HG03097 (cell line): ENCODE results near the gene CERS1.

Experiments used
- ATAC-seq: cut with Tn5 transposase; IDR thresholded peaks from one replicate; pipeline ENCODE4 v1.9.1; 2021; ENCODE audit not compliant: unreplicated experiment, low FRiP score

Gene CERS1

GRCh38 chr19:18899624-18900560, 3.9 kb upstream of the CERS1 start:
- ATAC-seq: no peak

DNA sequence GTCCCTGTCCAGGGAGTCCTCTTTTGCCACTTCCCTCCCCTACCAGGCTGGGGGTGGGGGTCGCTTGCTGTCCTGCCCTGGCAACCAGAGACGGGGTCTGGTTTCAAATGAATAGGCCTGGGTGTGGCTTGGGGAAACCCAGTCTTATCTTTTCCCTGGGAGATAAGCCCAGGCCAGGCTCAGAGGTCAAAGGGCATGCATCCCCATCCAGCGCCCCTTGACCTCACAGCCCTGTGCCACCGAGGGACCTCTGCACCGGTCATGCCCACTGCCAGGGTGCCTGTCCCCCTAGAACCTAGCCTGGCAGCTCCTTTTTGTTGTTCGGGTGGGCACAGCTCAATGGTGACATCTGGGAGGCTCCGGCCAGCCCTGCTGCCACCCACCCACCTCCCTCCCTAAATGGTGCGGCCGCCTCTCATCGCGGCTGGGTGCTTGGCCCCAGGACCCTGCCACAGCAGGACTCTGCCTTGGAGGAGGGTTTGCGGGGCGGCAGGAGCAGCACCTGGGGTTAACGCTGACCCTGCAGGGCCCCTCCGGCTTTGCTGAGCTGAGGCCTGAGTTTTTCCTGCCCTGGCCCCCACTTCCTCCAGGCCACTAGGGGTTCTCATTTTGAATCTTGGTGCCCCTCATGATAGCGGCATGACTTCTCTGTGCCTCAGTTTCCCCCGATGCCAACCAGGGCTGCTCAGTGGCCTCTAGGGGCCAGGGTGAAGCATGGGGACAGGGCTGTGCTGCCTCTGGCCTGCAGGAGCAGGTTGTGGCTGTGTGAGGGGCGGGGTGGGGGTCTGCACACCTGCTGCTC, 2.9 kb upstream of the CERS1 start:
- no peak for ATAC-seq

DNA sequence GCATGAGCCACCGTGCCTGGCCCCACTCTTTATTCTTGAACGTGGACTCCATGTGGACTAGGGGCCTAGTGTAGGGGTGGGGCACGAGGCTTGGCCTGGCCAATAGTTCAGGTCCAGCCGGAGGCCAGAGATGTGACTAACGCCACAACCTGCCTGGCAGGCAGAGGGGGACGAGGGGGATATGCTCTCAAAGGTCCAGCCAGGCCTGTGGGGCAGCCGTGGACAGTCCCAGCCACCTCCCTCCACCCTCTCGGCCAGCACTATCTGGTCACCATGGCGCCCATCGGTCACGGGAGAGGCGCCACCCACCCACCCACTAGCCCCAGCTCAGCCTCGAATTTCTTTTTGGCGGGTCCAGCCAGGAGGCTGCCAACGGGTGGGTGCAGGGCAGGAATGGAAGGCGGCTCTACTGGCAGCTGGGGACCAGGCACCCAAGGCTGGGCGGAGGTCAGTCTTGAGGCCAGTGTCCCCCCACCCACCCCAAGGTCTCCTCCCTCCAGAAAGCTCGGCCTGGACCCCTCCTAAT, 2.2 kb upstream of the CERS1 start:
- ATAC-seq: no peak

DNA sequence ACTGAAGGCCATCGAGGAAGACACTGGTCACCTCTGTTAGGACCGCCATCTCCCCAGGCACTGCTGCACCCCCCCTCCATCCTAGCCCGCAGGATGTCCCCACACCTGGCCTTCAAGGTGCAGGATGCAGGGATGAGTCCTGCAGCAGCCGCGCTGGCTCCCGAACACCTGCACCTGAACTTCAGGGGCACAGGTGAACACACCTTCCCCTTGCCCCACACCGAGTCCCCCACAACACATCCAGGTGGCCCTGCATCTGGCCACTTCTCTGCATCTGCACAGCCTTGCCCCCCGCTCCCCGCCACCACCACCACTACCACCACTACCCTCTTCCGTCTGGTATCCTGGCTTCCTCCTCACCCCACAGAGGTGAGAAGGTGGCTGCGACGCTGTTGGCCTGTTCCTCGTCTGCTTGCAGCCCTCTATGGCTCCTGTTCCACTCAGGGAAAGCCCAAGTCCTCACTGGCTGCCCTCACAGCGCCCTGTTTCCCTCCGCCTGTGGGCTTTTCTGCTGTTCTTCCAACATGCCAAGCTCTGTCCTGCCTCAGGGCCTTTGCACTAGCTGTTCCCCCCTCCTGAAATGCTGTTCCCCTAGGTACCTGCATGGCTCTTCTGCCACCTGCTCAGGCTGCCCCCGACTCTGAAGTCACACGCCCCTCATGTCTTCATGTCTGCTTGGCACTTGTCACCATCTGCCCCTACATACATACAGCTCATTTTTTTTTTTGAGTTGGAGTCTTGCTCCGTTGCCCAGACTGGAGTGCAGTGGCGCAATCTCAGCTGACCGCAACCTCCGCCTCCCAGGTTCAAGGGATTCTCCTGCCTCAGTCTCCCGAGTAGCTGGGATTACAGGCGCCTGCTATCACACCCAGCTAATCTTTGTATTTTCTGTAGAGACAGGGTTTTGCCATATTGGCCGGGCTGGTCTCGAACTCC, 1.4 kb upstream of the CERS1 start:
- ATAC-seq: no peak

- ATAC-seq: no peak
Measured at GRCh38 chr19:18896421-18896841, 473 bp upstream of the CERS1 start.

DNA sequence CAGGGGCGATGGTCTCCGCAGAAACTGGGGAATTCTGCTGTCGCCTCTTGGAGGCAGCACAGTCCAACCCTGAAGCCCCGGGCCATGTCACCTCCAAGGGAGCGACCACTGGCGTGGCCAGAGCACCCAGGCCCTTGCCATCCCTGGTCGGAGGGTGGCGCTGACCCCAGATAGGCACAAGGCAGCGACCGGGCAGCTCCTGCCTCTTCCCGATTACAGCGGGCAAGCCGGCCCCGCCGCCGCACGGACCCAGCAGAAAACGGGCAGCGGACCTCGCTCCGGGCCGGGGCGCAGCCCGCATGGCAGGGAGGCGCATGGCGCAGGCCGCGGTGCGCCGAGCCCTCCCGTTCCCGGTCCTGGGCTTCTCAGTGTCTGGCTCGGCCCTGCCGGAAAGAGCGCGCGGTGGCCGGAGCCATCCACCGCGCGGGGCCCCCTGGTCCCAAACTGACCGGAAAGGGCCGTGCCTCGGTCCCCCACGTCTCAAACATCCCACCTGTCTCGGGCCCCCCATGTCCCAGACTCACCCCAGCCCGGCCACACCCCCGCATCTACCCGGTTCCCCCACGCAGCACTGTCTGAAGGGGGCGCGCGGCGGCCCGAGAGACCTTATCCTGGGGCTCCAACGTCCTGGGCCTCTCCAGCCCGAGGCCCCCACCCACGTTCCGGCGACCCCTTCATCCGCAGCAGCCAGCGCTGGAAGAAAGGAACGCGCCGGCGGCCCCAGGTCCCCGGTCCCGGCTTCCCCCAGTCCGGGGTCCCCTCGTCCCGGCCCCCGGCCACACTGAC, 727 bp downstream of the CERS1 start:
- ATAC-seq: no peak

DNA sequence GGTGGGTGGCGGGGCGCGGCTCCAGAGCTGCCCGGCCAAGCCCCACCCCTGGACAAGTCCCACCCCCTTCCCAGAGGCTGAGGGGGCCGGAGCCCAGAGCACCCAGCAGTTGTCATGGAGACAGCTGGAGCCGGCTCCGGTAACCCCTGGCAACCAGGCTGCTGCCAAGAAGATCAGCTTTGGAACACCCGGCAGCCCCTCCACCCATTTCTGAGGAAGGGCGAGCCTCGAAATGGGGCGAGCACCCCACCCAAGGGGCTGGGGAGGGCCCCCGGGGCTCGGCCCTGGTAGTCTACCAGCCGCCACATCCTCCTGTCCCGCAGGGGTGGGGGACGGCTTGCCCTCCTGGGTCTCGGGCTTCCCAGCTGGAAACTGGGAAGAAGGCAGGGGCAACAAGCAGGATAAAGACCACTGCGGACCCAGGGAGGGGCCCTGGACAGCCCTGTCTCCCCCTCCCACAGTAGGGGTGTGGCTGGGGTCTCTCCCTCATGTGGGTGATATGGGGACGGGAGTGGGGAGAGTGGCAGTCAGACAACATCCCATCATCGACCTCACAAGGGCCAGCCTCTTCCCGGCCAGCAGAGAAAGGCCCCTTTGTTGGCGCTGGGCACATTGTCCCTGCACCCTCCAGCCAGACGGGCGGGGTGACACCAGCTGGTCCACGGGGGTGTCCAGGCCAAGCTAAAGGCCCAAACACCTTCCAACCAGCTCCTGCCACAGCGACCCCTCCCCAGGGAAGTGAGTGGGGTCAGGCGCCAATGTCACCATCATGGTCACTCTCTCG, 1.5 kb downstream of the CERS1 start:
- no peak for ATAC-seq

DNA sequence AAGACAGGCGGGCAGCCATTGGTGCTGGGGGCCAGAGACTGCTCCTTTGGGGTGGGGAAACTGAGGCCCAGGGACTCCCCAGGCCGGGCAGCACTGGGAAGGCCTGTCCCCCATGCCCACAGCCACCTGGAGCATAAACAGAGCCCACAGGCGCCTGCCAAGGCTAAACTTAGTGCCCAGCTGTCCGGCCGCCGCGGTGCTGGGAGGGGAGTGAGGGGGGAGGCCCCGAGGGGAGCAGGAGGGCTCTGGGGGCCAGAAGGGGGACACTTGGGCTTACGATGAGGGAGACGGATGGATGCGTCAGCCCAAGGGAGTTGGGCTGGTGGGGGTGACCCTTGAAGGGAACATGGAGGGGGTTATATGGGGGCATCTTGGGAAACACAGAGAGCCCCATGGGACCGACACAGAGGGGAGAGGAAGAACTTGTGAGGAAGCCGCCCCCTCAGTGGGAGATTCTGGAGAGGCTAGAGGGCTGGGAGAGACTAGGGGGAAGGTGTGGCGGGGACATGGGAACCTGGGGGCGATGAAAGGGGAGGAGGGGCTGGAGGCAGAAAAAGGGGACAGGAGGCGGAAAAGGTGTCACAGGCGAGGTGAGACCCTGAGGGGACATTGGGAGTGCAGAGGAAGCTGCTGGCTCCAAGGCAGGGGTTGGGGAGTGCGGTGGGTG, 2.2 kb downstream of the CERS1 start:
- no peak for ATAC-seq

GRCh38 chr19:18889949-18890745, 5.8 kb downstream of the CERS1 start:
- ATAC-seq: no peak

DNA sequence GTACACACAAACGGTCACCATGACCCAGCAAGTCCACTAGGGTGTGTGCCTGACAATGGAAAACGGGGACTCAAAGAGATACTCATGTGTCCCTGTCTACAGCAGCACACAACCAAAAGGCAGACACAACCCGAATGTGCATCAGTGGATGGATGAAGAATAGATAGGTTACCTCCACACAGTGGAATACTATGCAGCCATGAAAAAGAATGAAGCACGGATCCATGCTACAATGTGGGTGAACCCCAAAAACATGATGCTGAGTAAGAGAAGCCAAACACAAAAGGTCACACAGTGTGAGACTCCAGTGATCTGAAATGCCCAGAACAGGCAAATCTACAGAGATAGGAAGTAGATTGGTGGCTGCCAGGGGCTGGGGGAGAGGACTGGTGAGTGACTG, 9.0 kb downstream of the CERS1 start:
- no peak for ATAC-seq

- no peak for ATAC-seq
Measured at GRCh38 chr19:18883526-18884304, 12.2 kb downstream of the CERS1 start.

- ATAC-seq: no peak
Measured at GRCh38 chr19:18881491-18881890, 14.5 kb downstream of the CERS1 start.

- ATAC-seq: no peak
Measured at GRCh38 chr19:18879579-18880373, 16.2 kb downstream of the CERS1 start.

DNA sequence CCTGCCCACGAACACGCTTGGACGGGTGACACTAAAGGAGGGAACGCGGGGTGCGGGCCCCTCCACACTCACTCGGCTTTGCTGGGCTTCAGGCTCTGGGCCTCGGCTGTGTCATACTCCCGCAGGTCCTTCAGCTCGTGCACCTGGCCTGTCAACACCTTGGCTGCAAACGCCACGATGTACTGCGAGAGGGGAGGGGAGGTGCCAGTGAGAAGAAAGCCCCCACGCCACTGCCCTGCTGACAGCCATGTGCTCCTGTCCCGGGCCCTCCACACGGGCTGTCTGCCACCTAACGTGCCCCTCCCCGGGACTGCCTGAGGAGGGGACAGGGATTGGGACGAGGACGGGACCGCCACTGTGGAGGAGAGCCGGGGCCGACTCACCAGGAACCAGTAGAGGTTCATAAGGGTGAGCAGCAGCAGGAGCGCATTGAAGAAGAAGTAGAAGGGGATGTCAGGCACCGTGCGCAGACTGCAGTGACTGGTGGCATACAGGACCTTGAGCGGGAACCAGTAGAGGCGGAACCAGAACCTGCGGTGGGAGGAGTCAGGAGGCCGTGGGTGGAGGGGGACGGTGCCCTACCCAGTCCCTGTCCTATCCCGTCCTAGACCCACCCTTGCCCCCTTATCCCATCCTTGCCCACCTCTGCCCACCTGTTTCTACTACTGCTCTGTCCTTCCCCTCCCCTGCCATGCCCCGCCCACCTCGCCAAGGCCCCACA, 16.9 kb downstream of the CERS1 start:
- ATAC-seq: no peak

DNA sequence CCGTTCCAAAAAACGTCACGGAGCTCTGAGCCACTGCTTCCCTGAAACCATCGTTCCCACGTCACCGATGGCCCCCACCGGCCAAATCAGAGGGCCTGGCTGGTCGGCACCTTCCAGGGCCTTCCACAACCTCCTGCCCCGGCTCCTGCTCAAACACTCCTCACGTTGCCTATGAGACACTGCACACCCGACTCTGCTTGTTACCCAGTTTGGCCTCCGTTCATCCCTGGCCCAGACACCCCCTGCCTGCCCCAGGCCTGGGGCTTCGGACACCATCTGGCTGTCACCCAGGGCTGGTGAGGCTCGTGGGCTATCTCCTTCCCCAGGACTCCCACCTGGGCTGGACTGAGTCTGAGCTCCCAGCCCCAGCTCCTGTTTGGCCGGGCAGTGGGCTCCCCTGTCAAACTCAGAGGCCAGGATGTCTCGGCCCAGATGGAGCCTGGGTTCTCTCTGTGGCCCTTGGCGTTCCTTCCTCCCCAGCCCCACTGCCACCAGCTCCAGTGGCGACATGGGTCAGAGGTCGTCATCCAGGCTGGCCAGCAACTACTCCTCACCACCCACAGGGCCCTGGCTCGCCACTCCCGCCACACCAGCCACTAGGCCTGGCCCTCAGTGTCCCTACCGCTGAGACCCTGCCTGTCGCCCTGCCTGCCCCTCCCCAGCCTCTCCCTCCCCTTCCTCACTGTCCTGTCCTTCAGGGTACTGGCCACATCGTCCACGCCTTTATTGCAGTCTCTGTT, 17.7 kb downstream of the CERS1 start:
- no peak for ATAC-seq
